ENCODE measurements around the gene ASF1A. TPM values are rescaled to one million over a fixed set of nuclear protein-coding genes. Genes with fewer than 3 reads are reported as not detected.

ASF1A gene
- total and polyA plus RNA-seq, 9 of the 15 experiments (the other 6 are each of a cell fraction or from before 2014, with no cell fraction given): 31.5 to 45.3 (median 34.8) TPM

- TF ChIP-seq ELF4 (CRISPR knock-in tag; IDR thresholded peaks at IDR 0.05) (0 out of 2 replicates have a peak, but pooled peaks have one; percentile 40), ZNF449 (CRISPR knock-in tag; IDR thresholded peaks at IDR 0.05) (0 out of 2 replicates have a peak, but pooled peaks have one; percentile 68), TCF7L2 (IDR thresholded peaks at IDR 0.05; ENCODE audit: low read depth, low read length) (no peak), ZNF639 (CRISPR knock-in tag; conservative IDR thresholded peaks at IDR 0.05 in 1 of 2, IDR thresholded peaks at IDR 0.05 in 1 of 2) (no peak; a peak in 1 of 4 replicates), MCM7 (IDR thresholded peaks at IDR 0.05) (no peak), ELK3 (CRISPR knock-in tag; IDR thresholded peaks at IDR 0.05) (no peak), GTF2E2 (tag; IDR thresholded peaks at IDR 0.05) (no peak), TGIF2 (CRISPR knock-in tag; IDR thresholded peaks at IDR 0.05) (no peak), TFAM (CRISPR knock-in tag; conservative IDR thresholded peaks at IDR 0.05) (no peak), ZFP91 (CRISPR knock-in tag; IDR thresholded peaks at IDR 0.05) (no peak), FUS (optimal IDR thresholded peaks at IDR 0.05; ENCODE audit: low read depth, low read length) (no peak), RBM25 (IDR thresholded peaks at IDR 0.05; ENCODE audit: low read depth, low read length, severe bottlenecking) (no peak), PRDM10 (IDR thresholded peaks at IDR 0.05; ENCODE audit: partially characterized antibody) (no peak), BMI1 (IDR thresholded peaks at IDR 0.05; ENCODE audit: low read length) (no peak), KAT2B (IDR thresholded peaks at IDR 0.05; ENCODE audit: low read depth, low read length) (no peak), MCM3 (IDR thresholded peaks at IDR 0.05) (no peak), MXI1 (IDR thresholded peaks at IDR 0.05; ENCODE audit: low read depth, low read length) (no peak), FOXK2 (conservative IDR thresholded peaks at IDR 0.05 in 1 of 2, IDR thresholded peaks at IDR 0.05 in 1 of 2; ENCODE audit: low read depth in 2 of 2) (peak in 1 of 2 experiments; percentile 50), DPF2 (IDR thresholded peaks at IDR 0.05) (peak; percentile 75; the same call in 1 of the 2 replicates)
Measured at GRCh38 chr6:118893064-118893806, 717 bp upstream of the ASF1A start (continued).
